Activated CD4-positive, alpha-beta T cell treated with anti-CD3 and anti-CD28 coated beads, Interleukin-2, amount 50 U/mL, for 16 hours (primary cell): ENCODE data around the gene TMEM151B.

ENCODE experiments used
- DNase-seq: peaks from one replicate; pipeline ENCODE4 v3.0.0-alpha.2; 2020

Gene TMEM151B

DNA sequence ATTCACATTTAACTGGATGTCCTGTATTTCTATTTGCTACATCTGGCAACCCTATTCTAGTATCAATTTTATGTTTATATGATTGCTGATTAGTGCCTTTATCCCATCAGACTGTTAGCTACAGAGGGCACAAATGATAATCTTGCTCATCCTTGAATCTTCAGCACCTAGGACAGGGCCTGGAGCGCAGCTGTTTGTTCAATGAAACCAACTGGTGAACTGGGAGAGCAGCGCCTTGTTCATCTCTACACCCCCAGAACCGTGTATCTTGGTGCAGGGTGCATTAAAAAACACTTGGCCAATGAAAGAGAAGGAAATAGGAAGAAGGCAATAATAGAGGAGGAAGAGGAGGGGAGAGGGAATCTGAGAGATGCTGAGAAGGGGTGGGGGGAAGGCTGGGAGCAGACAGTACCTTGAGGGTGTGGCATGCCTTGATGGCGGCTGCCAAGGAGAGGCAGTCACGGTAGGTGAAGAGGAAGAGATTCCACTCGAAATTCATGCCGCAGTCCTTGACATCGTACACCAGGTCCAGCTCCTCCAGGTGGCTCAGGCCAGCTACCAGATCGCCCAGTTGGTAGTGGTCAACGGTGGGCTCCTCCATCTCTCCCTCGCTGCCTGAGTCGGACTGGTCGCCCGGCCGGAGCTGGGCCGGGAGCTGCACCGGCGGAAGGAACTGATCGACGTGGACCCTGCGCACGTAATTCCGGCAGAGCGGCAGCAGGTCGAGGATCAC, 15.5 kb downstream of the TMEM151B start:
- no peak for DNase-seq

DNA sequence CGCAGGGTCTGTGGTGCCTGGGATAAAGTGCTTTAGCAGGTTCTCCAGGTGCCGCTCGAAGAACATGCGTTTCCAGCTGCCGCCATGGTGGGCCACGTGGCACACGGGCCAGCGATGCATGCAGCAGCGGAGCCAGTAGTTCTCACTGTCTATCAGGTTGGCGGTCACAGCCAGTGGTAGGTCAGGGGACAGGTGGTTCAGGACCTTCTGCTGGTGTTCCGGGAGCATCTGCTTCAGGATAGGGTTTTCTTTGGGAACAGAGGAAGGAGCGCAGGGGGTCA, 16.0 kb downstream of the TMEM151B start:
- no peak for DNase-seq

GRCh38 chr6:44286747-44287146, 16.5 kb downstream of the TMEM151B start:
- no peak for DNase-seq

DNA sequence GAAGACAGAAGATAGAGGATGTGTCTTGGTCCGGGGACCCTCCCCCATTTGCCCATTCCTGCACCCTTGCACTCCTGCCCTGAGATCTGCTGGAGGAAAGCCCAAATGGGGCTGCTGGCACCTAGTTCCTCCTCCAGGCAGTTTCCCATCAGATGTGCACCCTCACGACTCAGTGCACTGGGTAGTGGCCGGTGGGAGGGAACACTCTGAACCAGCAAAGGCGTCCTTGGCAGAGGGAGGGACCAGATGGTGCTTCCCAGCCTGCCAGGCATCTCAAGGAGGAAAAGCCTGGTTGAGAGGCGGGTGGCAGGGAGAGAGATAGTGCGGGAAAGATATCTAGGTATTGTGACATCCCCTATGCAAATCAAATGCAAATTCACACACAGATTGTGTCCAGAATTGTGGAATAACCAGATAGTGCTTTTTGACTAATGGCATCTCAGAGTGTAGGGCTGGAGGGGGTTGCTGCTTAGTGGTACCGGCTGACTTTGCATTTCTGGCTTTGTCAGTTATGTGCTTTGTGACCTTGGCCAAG, 19.5 kb downstream of the TMEM151B start:
- DNase-seq: no peak

DNA sequence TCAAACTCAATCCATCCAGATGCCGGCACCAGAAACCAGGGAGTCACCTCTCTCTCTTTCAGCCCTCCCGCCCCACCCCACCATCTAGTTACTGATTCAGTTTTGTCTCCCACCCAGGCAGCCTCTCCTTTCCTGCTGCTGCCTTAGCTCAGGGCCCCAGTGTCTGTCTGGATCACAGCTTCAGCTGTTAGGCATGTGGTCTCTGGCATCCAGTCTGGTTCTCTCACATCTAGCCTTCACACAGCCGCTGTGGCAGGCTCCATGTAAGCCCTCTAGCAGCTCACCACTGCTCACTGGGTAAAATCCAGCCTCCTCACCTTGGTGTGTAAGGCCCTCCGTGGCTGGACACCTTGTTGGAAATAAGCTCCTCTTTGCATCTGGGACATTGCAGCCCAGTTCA, 21.6 kb downstream of the TMEM151B start:
- no peak for DNase-seq

- DNase-seq: no peak
Observed at GRCh38 chr6:44292661-44293365, 22.6 kb downstream of the TMEM151B start.

- DNase-seq: no peak
Observed at GRCh38 chr6:44294832-44295791, 24.9 kb downstream of the TMEM151B start.

DNA sequence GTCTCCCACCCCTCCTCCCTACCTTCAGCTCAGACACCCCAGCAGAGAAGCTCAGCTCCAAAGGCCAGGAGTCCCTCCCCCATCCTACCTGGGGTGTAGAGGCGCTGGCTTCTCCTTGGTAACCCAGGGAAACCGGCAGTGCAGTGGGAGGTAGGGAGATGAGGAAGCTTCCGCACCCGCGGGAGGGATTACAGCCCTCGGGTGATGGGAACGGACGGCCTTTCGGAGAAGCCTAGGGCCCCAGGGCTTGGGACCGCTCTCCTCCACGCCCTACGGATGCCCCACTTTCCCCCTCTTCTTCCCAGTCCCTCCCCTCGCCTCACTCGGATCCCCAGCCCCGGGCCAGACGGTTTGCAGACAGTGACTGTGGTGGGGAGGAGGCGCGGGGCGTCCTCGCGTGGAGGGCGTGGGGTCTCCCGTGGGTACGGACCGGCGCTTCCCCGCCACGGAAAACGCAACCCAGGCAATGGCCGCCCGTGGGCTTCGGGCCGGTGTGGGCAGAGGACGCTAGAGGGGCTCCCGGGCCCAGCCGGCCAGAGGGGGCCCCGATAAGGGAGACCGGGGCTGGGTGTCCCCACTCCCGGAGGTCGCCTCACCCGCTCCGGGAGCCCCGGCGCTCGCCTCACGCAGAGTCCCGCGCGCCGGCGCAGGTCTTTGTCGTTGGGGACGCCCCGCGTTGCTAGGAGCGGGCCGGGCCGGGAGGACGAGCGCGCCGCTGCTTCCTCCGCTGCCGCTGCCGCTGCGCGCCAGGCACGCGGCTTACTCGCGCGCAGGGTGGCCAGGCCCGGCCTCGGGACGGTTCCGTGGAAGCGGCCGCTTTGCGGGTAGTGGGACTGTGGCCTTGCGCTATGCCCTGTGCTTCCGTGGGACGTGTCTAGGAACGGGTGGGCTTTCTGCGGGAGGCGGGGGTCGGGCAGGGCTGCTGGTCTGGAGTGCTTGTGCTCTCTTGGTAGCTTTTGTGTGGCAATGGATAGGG, 27.1 kb downstream of the TMEM151B start:
- peak; percentile 38 for DNase-seq

GRCh38 chr6:44298055-44298803, 28.0 kb downstream of the TMEM151B start:
- no peak for DNase-seq

DNA sequence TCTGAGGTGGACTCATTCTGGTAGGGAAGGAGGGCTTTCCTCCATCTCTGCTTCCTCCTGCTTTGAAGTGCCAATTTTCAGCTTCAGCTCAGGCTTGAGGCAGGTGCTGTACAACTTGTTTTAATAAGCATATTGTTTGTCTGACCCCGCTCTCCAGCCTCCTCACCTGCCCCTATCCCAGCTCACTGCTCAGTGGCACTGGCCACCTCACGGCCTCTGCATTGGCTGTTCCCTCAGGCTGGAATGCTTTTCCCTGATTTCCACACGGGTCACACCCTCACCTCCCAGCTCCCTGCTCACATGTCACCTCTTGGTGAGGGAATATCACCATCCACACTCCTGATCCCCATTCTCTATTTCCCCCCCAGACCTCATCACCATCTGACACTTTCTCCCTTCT, 28.6 kb downstream of the TMEM151B start:
- no peak for DNase-seq

DNA sequence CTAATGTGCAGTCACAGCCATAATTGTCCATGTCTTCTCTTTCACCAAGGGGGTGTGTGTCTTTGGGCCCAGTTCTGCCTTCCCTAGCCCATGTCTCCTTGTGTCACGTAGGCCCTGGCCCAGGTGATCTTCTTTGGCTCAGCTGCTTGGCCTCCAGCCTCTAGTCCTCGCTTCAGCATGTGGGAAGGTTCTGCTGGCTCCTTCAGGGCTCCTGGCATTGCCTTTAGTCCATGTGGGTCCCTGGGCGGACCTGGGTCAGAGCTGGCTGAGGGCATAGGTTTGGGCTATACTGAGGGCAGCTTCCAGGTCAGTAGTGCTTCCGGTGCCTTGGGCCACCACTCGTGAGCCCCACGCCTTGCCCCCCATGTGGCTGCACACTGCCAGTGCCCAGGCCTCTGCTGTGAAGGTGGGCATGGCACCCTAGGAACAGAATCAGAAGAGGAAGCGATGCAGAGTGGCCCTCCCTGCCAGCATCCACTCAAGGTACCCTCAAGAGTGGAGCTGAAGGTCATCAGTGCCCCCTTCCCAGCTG, 30.1 kb downstream of the TMEM151B start:
- no peak for DNase-seq

- DNase-seq: no peak
Observed at GRCh38 chr6:44301106-44301505, 30.9 kb downstream of the TMEM151B start.

DNA sequence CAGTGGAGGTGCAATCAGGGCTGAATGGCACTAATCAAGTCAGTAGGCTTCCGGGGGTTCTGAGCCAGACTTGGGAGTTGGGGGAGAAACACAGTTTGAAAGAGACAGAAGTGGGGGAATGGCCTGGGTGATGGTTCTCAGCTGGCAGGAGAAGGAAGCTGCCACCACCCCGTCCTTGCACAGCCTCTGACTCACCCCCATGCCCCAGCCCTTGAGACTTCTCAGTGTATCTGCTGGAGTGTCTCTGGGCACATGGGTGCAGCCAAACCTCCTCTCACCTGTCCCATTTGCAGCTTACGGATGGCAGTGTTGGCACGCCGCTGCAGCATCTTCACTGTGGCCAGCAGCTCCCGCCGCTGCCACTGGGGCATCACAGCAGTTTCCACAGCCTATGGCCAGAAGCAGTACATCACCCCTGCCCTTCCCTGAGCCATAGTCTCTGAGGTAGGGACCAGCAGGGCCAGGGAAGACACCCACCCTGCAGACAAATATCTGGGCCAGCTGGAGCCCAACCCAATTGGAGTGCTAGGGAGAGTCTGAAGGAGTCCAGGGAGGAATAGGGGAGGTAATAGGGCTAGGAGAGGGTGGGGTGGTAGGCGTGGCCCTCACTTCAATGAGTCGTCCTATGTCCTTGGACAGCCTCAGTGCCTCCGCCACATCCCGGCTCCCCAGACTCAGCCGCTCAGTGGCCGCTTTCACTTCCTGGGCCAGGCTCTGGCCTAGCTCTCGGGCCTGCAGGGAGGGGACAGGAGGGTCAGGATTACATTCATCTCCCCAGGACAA, 31.7 kb downstream of the TMEM151B start:
- DNase-seq: no peak

DNA sequence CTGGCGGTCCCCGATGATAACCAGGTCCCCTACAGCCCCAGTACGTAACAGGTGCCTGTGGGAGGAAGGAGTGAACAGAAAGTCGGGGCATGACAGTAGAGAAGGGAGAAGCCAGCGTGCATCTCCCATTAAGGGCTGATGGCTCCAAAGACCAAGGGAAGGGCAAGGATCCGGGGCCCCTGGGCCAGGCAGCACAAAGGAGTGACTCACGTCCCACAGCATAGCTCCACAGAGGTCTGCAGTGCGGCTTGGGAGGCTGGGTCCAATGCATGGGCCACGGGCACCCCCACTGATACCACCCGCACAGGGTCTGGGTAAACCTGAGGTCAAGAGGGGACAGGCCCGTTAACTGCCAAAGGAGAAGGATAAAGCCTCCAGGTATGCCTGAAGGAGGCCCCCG, 32.6 kb downstream of the TMEM151B start:
- DNase-seq: no peak

DNA sequence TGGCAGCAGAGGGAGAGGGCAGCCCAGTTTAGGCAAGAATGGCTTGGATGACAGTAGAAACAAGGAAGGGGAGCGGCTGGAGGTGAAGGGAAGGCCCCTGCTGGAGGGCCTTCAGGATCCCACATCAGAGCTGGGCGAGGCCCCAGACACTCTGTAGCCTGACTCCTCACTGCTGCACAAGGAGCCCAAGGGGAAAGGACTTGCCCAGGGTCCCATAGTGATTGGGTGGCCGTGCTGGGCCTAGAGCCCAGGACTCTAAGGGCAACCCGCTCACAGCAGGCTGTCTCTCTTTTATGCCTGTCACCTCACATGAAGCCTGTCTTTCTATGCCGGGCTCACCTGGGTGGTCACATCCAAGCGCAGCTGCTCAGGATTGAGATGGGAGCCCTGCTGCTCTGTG, 33.6 kb downstream of the TMEM151B start:
- no peak for DNase-seq

- peak; percentile 40 for DNase-seq
Observed at GRCh38 chr6:44304282-44305199, 34.3 kb downstream of the TMEM151B start.

- DNase-seq: no peak
Observed at GRCh38 chr6:44305200-44305725, 35.0 kb downstream of the TMEM151B start.

GRCh38 chr6:44306710-44307109, 36.5 kb downstream of the TMEM151B start:
- DNase-seq: no peak

DNA sequence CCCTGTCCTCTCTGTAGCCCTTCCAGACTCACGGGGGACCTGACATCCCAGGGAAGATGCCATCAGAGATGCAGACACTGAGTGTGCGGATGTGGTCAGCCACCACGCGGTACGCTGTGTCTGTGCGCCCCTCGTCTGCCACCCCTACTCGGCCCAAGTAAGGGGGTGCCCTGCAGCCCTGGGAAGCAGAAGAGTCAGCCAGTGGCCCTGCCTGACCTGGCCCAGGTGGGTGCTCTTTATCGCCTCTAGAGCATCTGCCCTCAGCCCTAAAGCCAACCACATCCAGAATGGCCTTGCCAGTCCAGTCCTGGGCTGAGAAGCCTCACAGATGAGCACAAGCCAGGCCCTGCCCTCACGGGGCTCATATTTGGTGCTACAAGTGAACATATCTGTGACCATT, 37.0 kb downstream of the TMEM151B start:
- no peak for DNase-seq
